Naive B cell (primary cell): ENCODE results near the gene NMU. TPM values are rescaled to one million over a fixed set of nuclear protein-coding genes. Genes with fewer than 3 reads are reported as not detected.
A peak's percentile ranks its signal among the peaks of the same experiment; 100 is the strongest.
"Not testable (repeated sequence)": the region's sequence is repeated elsewhere in the genome, so short reads cannot be mapped to it uniquely, and the experiment has no call there.

Experiments used
- ATAC-seq, 2 donors: fragments of 150-1000 bp; cut with Tn5 transposase; 2 replicates each; pipeline ENCODE4 v1.10.0; 2021; ENCODE audit warnings: low read depth in 2 of 2, mild to moderate bottlenecking in 2 of 2, moderate library complexity in 2 of 2
- DNase-seq: peaks from one replicate; pipeline ENCODE4 v3.0.0; 2022
- H3K27ac Mint-ChIP-seq, 6 donors: one replicate each; pipeline ENCODE4 v1.8.0; 2020 to 2022; ENCODE audit warnings: mild to moderate bottlenecking in 6 of 6, mixed read lengths in 6 of 6, moderate library complexity in 5 of 6, inconsistent platforms in 2 of 6
- H3K27me3 Mint-ChIP-seq, 3 donors: one replicate each; pipeline ENCODE4 v1.8.0; 2021 to 2022; ENCODE audit warnings: mixed read lengths in 3 of 3, mild to moderate bottlenecking in 1 of 3
- H3K36me3 Mint-ChIP-seq, 2 donors: one replicate each; pipeline ENCODE4 v1.8.0; 2020 to 2022; ENCODE audit warnings: mixed read lengths in 2 of 2, inconsistent platforms in 1 of 2, mild to moderate bottlenecking in 1 of 2
- H3K4me1 Mint-ChIP-seq, 3 donors: one replicate each; pipeline ENCODE4 v1.8.0; 2020 to 2022; ENCODE audit warnings: mixed read lengths in 3 of 3, inconsistent platforms in 1 of 3, mild to moderate bottlenecking in 1 of 3, moderate library complexity in 1 of 3
- H3K4me3 Mint-ChIP-seq, 8 donors: one replicate each; pipeline ENCODE4 v1.8.0; 2020 to 2022; ENCODE audit warnings: mild to moderate bottlenecking in 8 of 8, mixed read lengths in 8 of 8, moderate library complexity in 8 of 8, inconsistent platforms in 2 of 8
- H3K9me3 Mint-ChIP-seq, 7 donors: one replicate each; pipeline ENCODE4 v1.8.0; 2020 to 2022; ENCODE audit warnings: mixed read lengths in 7 of 7, mild to moderate bottlenecking in 5 of 7, inconsistent platforms in 2 of 7, moderate library complexity in 1 of 7
- polyA plus RNA-seq, 6 donors: library from polyadenylated mRNA; unstranded; fragments of 300-500 nt; fragmentation: Illumina TruSeq; gene quantifications; one replicate each; pipeline ENCODE4 v1.2.3, GENCODE V29; 2021; ENCODE audit warnings: low read depth in 6 of 6

The NMU gene
- polyA plus RNA-seq, 6 donors from 2014 or later, result not detected

GRCh38 chr4:55613621-55614020, 22.5 kb downstream of the NMU start:
- Mint-ChIP-seq H3K9me3 (no peaks in the 10 kb centered on the region), H3K4me1 (no peaks in the 10 kb centered on the region), H3K4me3 (no peak overlapping the region), H3K27ac (no peak overlapping the region), H3K27me3 (peaks cover 6 to 21% (median 15%) of the 10 kb centered on the region in 3 donors), H3K36me3 (no peaks in the 10 kb centered on the region)
- ATAC-seq, result no peak
- DNase-seq, result no peak

- DNase-seq, result no peak
- peaks cover 6 to 13% (median 7%) of the 10 kb centered on the region in 3 donors for H3K27me3 Mint-ChIP-seq
- no peak overlapping the region for H3K4me3 Mint-ChIP-seq
- H3K36me3 Mint-ChIP-seq, result no peaks in the 10 kb centered on the region
- no peak for ATAC-seq
- H3K4me1 Mint-ChIP-seq, result no peaks in the 10 kb centered on the region
- H3K9me3 Mint-ChIP-seq, result no peaks in the 10 kb centered on the region
- H3K27ac Mint-ChIP-seq, result no peak overlapping the region
These were observed 23.8 kb downstream of the NMU start for GRCh38 chr4:55612341-55612740.

- no peaks in the 10 kb centered on the region for H3K9me3 Mint-ChIP-seq
- DNase-seq (no peak), ATAC-seq (no peak)
- H3K4me1 Mint-ChIP-seq, result no peaks in the 10 kb centered on the region
- no peaks in the 10 kb centered on the region for H3K36me3 Mint-ChIP-seq
- H3K4me3 Mint-ChIP-seq, result no peak overlapping the region
- peaks cover 4 to 13% (median 6%) of the 10 kb centered on the region in 3 donors for H3K27me3 Mint-ChIP-seq
- H3K27ac Mint-ChIP-seq, result no peak overlapping the region
These were observed 24.6 kb downstream of the NMU start for GRCh38 chr4:55611358-55612059.

GRCh38 chr4:55610381-55610780, 25.7 kb downstream of the NMU start:
- no peaks in the 10 kb centered on the region for H3K36me3 Mint-ChIP-seq
- ATAC-seq (no peak), DNase-seq (no peak)
- H3K4me3 Mint-ChIP-seq, result no peak overlapping the region
- no peak overlapping the region for H3K27ac Mint-ChIP-seq
- H3K27me3 Mint-ChIP-seq, result peaks cover 0 to 7% (median under 1%) of the 10 kb centered on the region in 3 donors
- H3K4me1 Mint-ChIP-seq, result no peaks in the 10 kb centered on the region
- H3K9me3 Mint-ChIP-seq, result no peaks in the 10 kb centered on the region

GRCh38 chr4:55609393-55609866, 26.7 kb downstream of the NMU start:
- ATAC-seq (no peak), DNase-seq (no peak)
- H3K36me3 Mint-ChIP-seq, result no peaks in the 10 kb centered on the region
- H3K9me3 Mint-ChIP-seq, result no peaks in the 10 kb centered on the region
- H3K27me3 Mint-ChIP-seq, result peaks cover 0 to 8% (median 6%) of the 10 kb centered on the region in 3 donors
- H3K27ac Mint-ChIP-seq, result no peak overlapping the region
- no peak overlapping the region for H3K4me3 Mint-ChIP-seq
- no peaks in the 10 kb centered on the region for H3K4me1 Mint-ChIP-seq

- ATAC-seq (no peak), DNase-seq (no peak)
- H3K36me3 Mint-ChIP-seq, result no peaks in the 10 kb centered on the region
- no peak overlapping the region for H3K27ac Mint-ChIP-seq
- H3K4me1 Mint-ChIP-seq, result no peaks in the 10 kb centered on the region
- peaks cover 0 to 8% (median 6%) of the 10 kb centered on the region in 3 donors for H3K27me3 Mint-ChIP-seq
- H3K9me3 Mint-ChIP-seq, result no peaks in the 10 kb centered on the region
- H3K4me3 Mint-ChIP-seq, result no peak overlapping the region
These were observed 27.5 kb downstream of the NMU start for GRCh38 chr4:55608591-55608990.

GRCh38 chr4:55604996-55605395, 31.1 kb downstream of the NMU start:
- DNase-seq (no peak), ATAC-seq (no peak)
- no peaks in the 10 kb centered on the region for H3K9me3 Mint-ChIP-seq
- H3K4me1 Mint-ChIP-seq, result no peaks in the 10 kb centered on the region
- H3K36me3 Mint-ChIP-seq, result no peaks in the 10 kb centered on the region
- no peak overlapping the region for H3K4me3 Mint-ChIP-seq
- no peak overlapping the region for H3K27ac Mint-ChIP-seq
- H3K27me3 Mint-ChIP-seq, result peaks cover 0 to 10% (median 6%) of the 10 kb centered on the region in 3 donors

- ATAC-seq, result no peak
- Mint-ChIP-seq H3K4me3 (no peak overlapping the region), H3K4me1 (no peaks in the 10 kb centered on the region), H3K9me3 (peaks cover 0 to 13% (median 6%) of the 10 kb centered on the region in 7 donors), H3K36me3 (no peaks in the 10 kb centered on the region), H3K27me3 (peaks cover 0 to 18% (median 12%) of the 10 kb centered on the region in 3 donors), H3K27ac (no peak overlapping the region)
- no peak for DNase-seq
These were observed 35.5 kb downstream of the NMU start for GRCh38 chr4:55600640-55601039.

- peaks cover 4 to 10% (median 6%) of the 10 kb centered on the region in 3 donors for H3K27me3 Mint-ChIP-seq
- no peaks in the 10 kb centered on the region for H3K36me3 Mint-ChIP-seq
- H3K4me1 Mint-ChIP-seq, result no peaks in the 10 kb centered on the region
- ATAC-seq, result no peak
- no peak overlapping the region for H3K27ac Mint-ChIP-seq
- peaks cover 0 to 13% (median 6%) of the 10 kb centered on the region in 7 donors for H3K9me3 Mint-ChIP-seq
- no peak for DNase-seq
- H3K4me3 Mint-ChIP-seq, result no peak overlapping the region
These were observed 37.5 kb downstream of the NMU start for GRCh38 chr4:55598641-55599040.

GRCh38 chr4:55592014-55592413, 44.1 kb downstream of the NMU start, which contains the start of gene PDCL2:
Gene PDCL2 (minus strand): TSS chr4:55592245. CDS start chr4:55592109, 136 bp downstream.
- DNase-seq, result no peak
- no peak for ATAC-seq
- Mint-ChIP-seq H3K9me3 (peaks cover 0 to 16% (median 7%) of the 10 kb centered on the region in 7 donors), H3K27me3 (peaks cover 6 to 20% (median 9%) of the 10 kb centered on the region in 3 donors), H3K36me3 (peaks cover 0 to 7% of the 10 kb centered on the region in 2 donors), H3K4me3 (no peak within 1 kb of the TSS), H3K27ac (peak within 1 kb of the TSS in 1 of 6 donors; percentile 26), H3K4me1 (no peaks in the 10 kb centered on the region)

- ATAC-seq (no peak), DNase-seq (no peak)
- H3K4me3 Mint-ChIP-seq, result no peak overlapping the region
- H3K9me3 Mint-ChIP-seq, result peaks cover 3 to 31% (median 11%) of the 10 kb centered on the region in 7 donors
- peaks cover 11 to 28% (median 11%) of the 10 kb centered on the region in 3 donors for H3K27me3 Mint-ChIP-seq
- peaks cover 7% of the 10 kb centered on the region in 2 donors for H3K36me3 Mint-ChIP-seq
- no peaks in the 10 kb centered on the region for H3K4me1 Mint-ChIP-seq
- H3K27ac Mint-ChIP-seq, result no peak overlapping the region
These were observed 47.9 kb downstream of the NMU start for GRCh38 chr4:55588160-55588559.

GRCh38 chr4:55582773-55583172, 53.3 kb downstream of the NMU start:
- ATAC-seq, H3K4me1 Mint-ChIP-seq, DNase-seq, H3K4me3 Mint-ChIP-seq: not testable (repeated sequence)
- Mint-ChIP-seq H3K27ac (peak overlapping the region in 1 of 6 donors; percentile 55), H3K9me3 (peaks cover 0 to 40% (median 14%) of the 10 kb centered on the region in 7 donors), H3K36me3 (peaks cover 0 to 12% of the 10 kb centered on the region in 2 donors), H3K27me3 (peaks cover 6 to 18% (median 10%) of the 10 kb centered on the region in 3 donors)

- Mint-ChIP-seq H3K9me3 (peaks cover 10 to 64% (median 41%) of the 10 kb centered on the region in 7 donors), H3K27ac (no peak overlapping the region), H3K36me3 (peaks cover 0 to 36% of the 10 kb centered on the region in 2 donors), H3K4me3 (no peak overlapping the region), H3K27me3 (peaks cover 0 to 11% (median 4%) of the 10 kb centered on the region in 3 donors), H3K4me1 (no peaks in the 10 kb centered on the region)
- no peak for ATAC-seq
- DNase-seq, result no peak
These were observed 57.6 kb downstream of the NMU start for GRCh38 chr4:55578341-55579010.

- H3K9me3 Mint-ChIP-seq, result peaks cover 11 to 54% (median 35%) of the 10 kb centered on the region in 7 donors
- H3K4me1 Mint-ChIP-seq, result no peaks in the 10 kb centered on the region
- DNase-seq (no peak), ATAC-seq (no peak)
- H3K4me3 Mint-ChIP-seq, result no peak overlapping the region
- peaks cover 0 to 15% (median 0%) of the 10 kb centered on the region in 3 donors for H3K27me3 Mint-ChIP-seq
- peaks cover 0 to 40% of the 10 kb centered on the region in 2 donors for H3K36me3 Mint-ChIP-seq
- no peak overlapping the region for H3K27ac Mint-ChIP-seq
These were observed 60.6 kb downstream of the NMU start for GRCh38 chr4:55575513-55575912.
